ENCODE measurements around the gene TBL2.
"Not testable (repeated sequence)": the region's sequence is repeated elsewhere in the genome, so short reads cannot be mapped to it uniquely, and the experiment has no call there.

TBL2 gene

GRCh38 chr7:73622527-73622908 is 44.1 kb upstream of the TBL2 start:
- TF ChIP-seq CTCF (IDR thresholded peaks at IDR 0.05; ENCODE audit: control insufficient read depth, extremely low read depth, insufficient read depth), result no peak
- H3K4me3 ChIP-seq (ENCODE audit: low read depth, low read length), result no peak overlapping the region
- no peak for DNase-seq (ENCODE audit: low read depth)

GRCh38 chr7:73621168-73622063 is 43.0 kb upstream of the TBL2 start:
- TF ChIP-seq CTCF (IDR thresholded peaks at IDR 0.05; ENCODE audit: control insufficient read depth, extremely low read depth, insufficient read depth), result no peak
- DNase-seq (ENCODE audit: low read depth), result no peak
- no peak overlapping the region for H3K4me3 ChIP-seq (ENCODE audit: low read depth, low read length)

GRCh38 chr7:73619394-73619793 is 41.0 kb upstream of the TBL2 start:
- not testable (repeated sequence) for DNase-seq (ENCODE audit: low read depth); H3K4me3 ChIP-seq (ENCODE audit: low read depth, low read length)

GRCh38 chr7:73618538-73618937 is 40.2 kb upstream of the TBL2 start:
- H3K4me3 ChIP-seq (ENCODE audit: low read depth, low read length), result no peak overlapping the region
- DNase-seq (ENCODE audit: low read depth), result no peak
- TF ChIP-seq CTCF (IDR thresholded peaks at IDR 0.05; ENCODE audit: control insufficient read depth, extremely low read depth, insufficient read depth), result no peak

- not testable (repeated sequence) for H3K4me3 ChIP-seq (ENCODE audit: low read depth, low read length); DNase-seq (ENCODE audit: low read depth)
Measured at GRCh38 chr7:73617520-73617919, 39.1 kb upstream of the TBL2 start.

- no peak for DNase-seq (ENCODE audit: low read depth)
- no peak for TF ChIP-seq CTCF (IDR thresholded peaks at IDR 0.05; ENCODE audit: control insufficient read depth, extremely low read depth, insufficient read depth)
- no peak overlapping the region for H3K4me3 ChIP-seq (ENCODE audit: low read depth, low read length)
Measured at GRCh38 chr7:73615886-73616285, 37.5 kb upstream of the TBL2 start.

GRCh38 chr7:73614937-73615336 is 36.6 kb upstream of the TBL2 start:
- not testable (repeated sequence) for DNase-seq (ENCODE audit: low read depth); H3K4me3 ChIP-seq (ENCODE audit: low read depth, low read length)

- no peak overlapping the region for H3K4me3 ChIP-seq (ENCODE audit: low read depth, low read length)
- no peak for TF ChIP-seq CTCF (IDR thresholded peaks at IDR 0.05; ENCODE audit: control insufficient read depth, extremely low read depth, insufficient read depth)
- no peak for DNase-seq (ENCODE audit: low read depth)
Measured at GRCh38 chr7:73613954-73614735, 35.8 kb upstream of the TBL2 start.
